HAP-1 (cell line): Measurements from ENCODE around the gene ENDOU.

Experiments
- DNase-seq, 2 experiments: peaks; one replicate each; pipeline ENCODE4 v3.0.0-alpha.2; 2016 to 2020; ENCODE audit warnings: low spot score in 2 of 2
- H3K27me3 ChIP-seq: fragments of 250-450 bp; sonication (Bioruptor Pico); 2 replicates; pipeline ENCODE4 v1.5.1; 2020; ENCODE audit warnings: low read depth, mild to moderate bottlenecking, moderate library complexity
- H3K36me3 ChIP-seq: fragments of 250-450 bp; sonication (Bioruptor Pico); replicated peaks from 2 replicates; pipeline ENCODE4 v1.5.1; 2020; ENCODE audit warnings: mild to moderate bottlenecking
- H3K4me1 ChIP-seq: fragments of 250-450 bp; sonication (Bioruptor Pico); 2 replicates; pipeline ENCODE4 v1.5.1; 2020; ENCODE audit warnings: mild to moderate bottlenecking
- H3K4me3 ChIP-seq: fragments of 250-450 bp; sonication (Bioruptor Pico); 2 replicates; pipeline ENCODE4 v1.5.1; 2020; ENCODE audit warnings: mild to moderate bottlenecking, moderate library complexity
- H3K9me3 ChIP-seq: fragments of 250-450 bp; sonication (Bioruptor Pico); 2 replicates; pipeline ENCODE4 v1.5.1; 2020; ENCODE audit warnings: mild to moderate bottlenecking, moderate library complexity
- in situ Hi-C: fragments of 300-500 bp; cut with MboI; formaldehyde crosslinking; loops from 3 replicates; pipeline ENCODE4 v1.14.3; 2020; ENCODE audit warnings: low sequenced_read_pairs, inconsistent platforms, mixed read lengths

ENDOU gene

GRCh38 chr12:47725091-47725772, at the start of gene ENDOU:
TSS of gene ENDOU (minus strand) at chr12:47725490. CDS start at chr12:47725413, 77 bp downstream.
- Histone ChIP-seq H3K4me3 (no peak within 1 kb of the TSS), H3K9me3 (no peaks in the 10 kb centered on the region), H3K36me3 (no peaks in the 10 kb centered on the region), H3K4me1 (no peaks in the 10 kb centered on the region), H3K27me3 (no peaks in the 10 kb centered on the region)
- in situ Hi-C loops: no loop called here
- DNase-seq: no peak

GRCh38 chr12:47774663-47775062, 49.4 kb upstream of the ENDOU start:
- no peaks in the 10 kb centered on the region for H3K27me3 ChIP-seq
- in situ Hi-C loops: loop anchor here (10.0 kb wide), 2 partner anchors 60 to 120 kb away; no protein-coding TSS in a partner anchor
- DNase-seq: no peak
- no peaks in the 10 kb centered on the region for H3K36me3 ChIP-seq
- no peaks in the 10 kb centered on the region for H3K9me3 ChIP-seq
- H3K4me3 ChIP-seq: no peak overlapping the region
- H3K4me1 ChIP-seq: peaks cover 23% of the 10 kb centered on the region

- H3K4me1 ChIP-seq: peaks cover 28% of the 10 kb centered on the region
- peak overlapping the region; percentile 54 for H3K4me3 ChIP-seq
- in situ Hi-C loops: loop anchor here (10.0 kb wide), 2 partner anchors 59 to 119 kb away; no protein-coding TSS in a partner anchor
- no peaks in the 10 kb centered on the region for H3K9me3 ChIP-seq
- H3K27me3 ChIP-seq: no peaks in the 10 kb centered on the region
- H3K36me3 ChIP-seq: no peaks in the 10 kb centered on the region
- DNase-seq: no peak
Measured at GRCh38 chr12:47773858-47774580, 48.7 kb upstream of the ENDOU start.

- Histone ChIP-seq H3K27me3 (no peaks in the 10 kb centered on the region), H3K4me3 (peak within 1 kb of the TSS; percentile 54), H3K9me3 (no peaks in the 10 kb centered on the region), H3K4me1 (peaks cover 30% of the 10 kb centered on the region), H3K36me3 (no peaks in the 10 kb centered on the region)
- peak; percentile 63 to 85 for DNase-seq
- in situ Hi-C loops: loop anchor here (10.0 kb wide), 2 partner anchors 58 to 118 kb away; no protein-coding TSS in a partner anchor
Measured at GRCh38 chr12:47773062-47773857, 48.0 kb upstream of the ENDOU start, which contains the start of gene SLC48A1. TSS of gene SLC48A1 (plus strand) at chr12:47773238. CDS start at chr12:47773305, 67 bp downstream.

- peaks cover 33% of the 10 kb centered on the region for H3K4me1 ChIP-seq
- H3K9me3 ChIP-seq: no peaks in the 10 kb centered on the region
- in situ Hi-C loops: loop anchor here (10.0 kb wide), 2 partner anchors 58 to 118 kb away; no protein-coding TSS in a partner anchor
- no peaks in the 10 kb centered on the region for H3K36me3 ChIP-seq
- no peaks in the 10 kb centered on the region for H3K27me3 ChIP-seq
- DNase-seq: no peak
- H3K4me3 ChIP-seq: peak overlapping the region; percentile 54
Measured at GRCh38 chr12:47772738-47773061, 47.4 kb upstream of the ENDOU start.

GRCh38 chr12:47772094-47772660, 46.9 kb upstream of the ENDOU start:
- in situ Hi-C loops: loop anchor here (10.0 kb wide), 2 partner anchors 57 to 117 kb away; no protein-coding TSS in a partner anchor
- Histone ChIP-seq H3K27me3 (no peaks in the 10 kb centered on the region), H3K4me1 (peaks cover 33% of the 10 kb centered on the region), H3K36me3 (no peaks in the 10 kb centered on the region), H3K4me3 (peak overlapping the region; percentile 54), H3K9me3 (no peaks in the 10 kb centered on the region)
- no peak for DNase-seq

- H3K27me3 ChIP-seq: no peaks in the 10 kb centered on the region
- DNase-seq: no peak
- H3K4me1 ChIP-seq: peaks cover 33% of the 10 kb centered on the region
- no peaks in the 10 kb centered on the region for H3K36me3 ChIP-seq
- in situ Hi-C loops: loop anchor here (10.0 kb wide), 2 partner anchors 57 to 117 kb away; no protein-coding TSS in a partner anchor
- no peak overlapping the region for H3K4me3 ChIP-seq
- no peaks in the 10 kb centered on the region for H3K9me3 ChIP-seq
Measured at GRCh38 chr12:47771304-47771703, 46.0 kb upstream of the ENDOU start.

GRCh38 chr12:47770086-47770726, 44.9 kb upstream of the ENDOU start:
- no peak for DNase-seq
- H3K4me1 ChIP-seq: peaks cover 33% of the 10 kb centered on the region

GRCh38 chr12:47769234-47770085, 44.2 kb upstream of the ENDOU start:
- Histone ChIP-seq H3K4me1 (peaks cover 29% of the 10 kb centered on the region), H3K27me3 (no peaks in the 10 kb centered on the region), H3K9me3 (no peaks in the 10 kb centered on the region), H3K4me3 (no peak overlapping the region), H3K36me3 (no peaks in the 10 kb centered on the region)
- no peak for DNase-seq
- in situ Hi-C loops: loop anchor here (10.0 kb wide), 2 partner anchors 55 to 115 kb away; no protein-coding TSS in a partner anchor

More at GRCh38 chr12:47770086-47770726, 44.9 kb upstream of the ENDOU start:
- Histone ChIP-seq H3K36me3 (no peaks in the 10 kb centered on the region), H3K4me3 (no peak overlapping the region), H3K9me3 (no peaks in the 10 kb centered on the region), H3K27me3 (no peaks in the 10 kb centered on the region)
- in situ Hi-C loops: loop anchor here (10.0 kb wide), 2 partner anchors 55 to 115 kb away; no protein-coding TSS in a partner anchor

- in situ Hi-C loops: no loop called here
- Histone ChIP-seq H3K36me3 (no peaks in the 10 kb centered on the region), H3K4me1 (peaks cover 25% of the 10 kb centered on the region), H3K4me3 (no peak overlapping the region), H3K27me3 (no peaks in the 10 kb centered on the region), H3K9me3 (no peaks in the 10 kb centered on the region)
- peak; percentile 45 to 65 for DNase-seq
Measured at GRCh38 chr12:47768323-47768811, 43.1 kb upstream of the ENDOU start.

- in situ Hi-C loops: no loop called here
- H3K4me1 ChIP-seq: peaks cover 23% of the 10 kb centered on the region
- H3K27me3 ChIP-seq: no peaks in the 10 kb centered on the region
- H3K9me3 ChIP-seq: no peaks in the 10 kb centered on the region
- H3K36me3 ChIP-seq: no peaks in the 10 kb centered on the region
- DNase-seq: peak in 1 of 2 experiments; percentile 65
- no peak overlapping the region for H3K4me3 ChIP-seq
Measured at GRCh38 chr12:47767216-47767724, 42.0 kb upstream of the ENDOU start.
